H54 (cell line): ENCODE data around the gene ATN1.

Source experiments
- DNase-seq: peaks from one replicate; pipeline ENCODE4 v3.0.0; 2011; ENCODE audit warnings: low spot score, mixed read lengths; ENCODE audit not compliant: insufficient read length
- FAIRE-seq: peaks from 3 replicates; lab custom pipeline; 2011; peaks lifted over from hg19 to GRCh38; lab: Jason Lieb, UNC
- POLR2A ChIP-seq: IDR thresholded peaks from 2 replicates; pipeline ENCODE4 v1.6.1; 2011; ENCODE audit warnings: low read depth, mild to moderate bottlenecking, low read length

The ATN1 gene

GRCh38 chr12:6966351-6966750 lies 38.6 kb downstream of the ATN1 start:
- no peak for FAIRE-seq
- no peak for TF ChIP-seq POLR2A

DNA sequence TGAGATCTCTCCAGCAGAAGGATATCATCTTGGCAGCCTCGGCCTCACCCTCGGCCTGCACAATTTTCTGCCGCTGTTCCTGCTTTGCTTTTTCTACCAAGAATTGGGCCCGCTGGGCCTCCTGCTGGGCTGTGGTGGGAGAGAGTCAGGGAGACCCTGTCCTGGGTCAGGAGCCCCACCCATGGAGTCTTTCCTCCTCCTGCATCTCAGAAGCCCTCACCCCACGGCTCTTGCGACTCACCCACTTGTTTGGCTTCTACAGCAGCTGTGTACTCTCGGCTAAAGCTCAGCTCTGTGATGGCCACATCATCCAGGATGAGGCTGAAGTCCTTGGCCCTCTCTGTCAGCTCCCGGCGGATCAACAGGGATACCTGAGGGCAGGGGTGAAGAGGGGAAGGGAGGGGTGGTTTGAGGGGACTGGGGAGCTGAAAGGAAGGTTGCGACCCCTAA lies 39.9 kb downstream of the ATN1 start:
- FAIRE-seq (no peak), DNase-seq (no peak)
- no peak for TF ChIP-seq POLR2A

More at GRCh38 chr12:6966351-6966750, 38.6 kb downstream of the ATN1 start:
- no peak for DNase-seq

DNA sequence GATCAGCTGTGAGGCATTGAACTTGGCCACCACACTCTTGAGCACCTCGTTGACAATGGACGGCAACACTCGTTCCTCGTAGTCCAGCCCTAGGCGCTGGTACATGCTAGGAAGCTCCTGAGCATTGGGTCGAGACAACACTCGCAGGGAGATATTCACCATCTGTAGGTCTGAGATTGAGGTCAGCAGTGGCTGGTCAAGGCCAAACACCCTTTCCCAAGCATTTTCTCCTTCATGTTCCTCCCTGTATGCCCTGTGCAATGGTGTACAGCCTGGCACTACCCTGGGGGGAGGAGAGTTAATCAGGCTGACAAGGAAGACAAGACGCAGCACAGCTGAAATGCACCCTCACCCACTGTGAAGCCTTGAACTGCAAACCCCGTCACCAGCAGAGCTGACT lies 40.7 kb downstream of the ATN1 start:
- TF ChIP-seq POLR2A: no peak
- no peak for DNase-seq
- no peak for FAIRE-seq

DNA sequence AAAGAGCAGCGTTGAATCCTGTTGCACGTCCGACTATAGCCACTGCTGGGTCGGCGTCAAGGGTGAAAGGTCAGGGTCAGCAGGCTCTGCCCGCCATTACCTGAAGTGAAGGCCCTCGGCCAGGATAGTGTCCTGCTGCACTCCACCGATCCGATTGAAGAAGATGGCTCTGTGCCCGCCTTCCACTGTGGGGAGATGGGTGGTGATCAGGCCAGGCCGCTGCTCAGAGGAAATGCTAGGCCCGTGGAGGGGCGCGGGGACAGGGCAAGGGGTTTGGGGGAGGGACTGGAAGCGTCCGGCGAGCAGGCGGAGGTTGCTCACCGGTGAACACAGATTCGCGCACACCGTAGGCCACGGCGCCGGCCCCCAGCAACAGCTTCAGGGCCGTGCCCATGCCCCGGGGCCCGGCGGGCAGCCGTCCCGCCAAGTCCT lies 42.4 kb downstream of the ATN1 start:
- FAIRE-seq (no peak), DNase-seq (no peak)
- no peak for TF ChIP-seq POLR2A

DNA sequence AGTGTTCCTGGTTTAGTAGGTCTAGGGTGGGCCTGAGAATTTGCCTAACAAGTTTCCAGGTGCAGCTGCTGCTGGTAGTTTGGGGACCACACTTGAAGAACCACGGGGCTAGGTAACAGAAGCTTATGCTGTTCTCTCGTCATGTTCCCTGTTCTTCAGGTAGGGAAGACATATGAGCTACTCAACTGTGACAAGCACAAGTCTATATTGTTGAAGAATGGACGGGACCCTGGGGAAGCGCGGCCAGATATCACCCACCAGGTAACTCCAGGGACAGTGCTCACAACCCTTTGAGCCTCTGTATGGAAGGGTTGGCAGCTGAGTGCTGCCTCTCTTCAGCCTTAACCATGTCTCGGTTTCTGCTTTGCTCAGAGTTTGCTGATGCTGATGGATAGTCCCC lies 46.4 kb downstream of the ATN1 start:
- no peak for TF ChIP-seq POLR2A
- FAIRE-seq (no peak), DNase-seq (no peak)

DNA sequence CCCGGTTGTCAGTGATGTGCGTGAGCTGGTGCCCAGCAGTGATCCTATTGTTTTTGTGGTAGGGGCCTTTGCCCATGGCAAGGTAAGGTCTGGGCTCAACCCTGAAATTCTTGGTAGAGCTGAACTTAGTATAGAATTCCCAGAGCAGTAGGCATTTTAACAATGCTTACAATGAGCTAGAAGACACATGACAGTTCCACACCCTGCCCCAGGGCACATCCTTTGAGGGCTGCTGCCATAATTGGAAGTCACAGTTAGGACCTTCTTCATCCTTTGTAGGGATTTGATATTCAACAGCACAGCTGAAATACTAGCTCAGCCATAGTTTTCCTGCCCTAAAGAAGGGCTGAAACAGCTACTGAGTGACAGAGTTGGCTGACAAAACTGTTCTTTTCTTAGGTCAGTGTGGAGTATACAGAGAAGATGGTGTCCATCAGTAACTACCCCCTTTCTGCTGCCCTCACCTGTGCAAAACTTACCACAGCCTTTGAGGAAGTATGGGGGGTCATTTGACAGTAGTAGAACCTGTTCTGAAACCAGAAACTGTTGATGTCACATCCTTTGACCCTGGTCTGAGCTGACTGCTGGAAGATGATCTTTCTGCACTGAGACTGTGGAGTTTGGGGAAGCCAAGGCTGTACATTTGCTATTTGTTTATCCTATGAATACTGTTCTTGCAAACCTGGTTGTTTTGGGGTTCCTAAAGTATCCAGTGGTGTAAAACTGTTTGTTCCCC lies 47.7 kb downstream of the ATN1 start:
- DNase-seq (no peak), FAIRE-seq (no peak)
- no peak for TF ChIP-seq POLR2A

DNA sequence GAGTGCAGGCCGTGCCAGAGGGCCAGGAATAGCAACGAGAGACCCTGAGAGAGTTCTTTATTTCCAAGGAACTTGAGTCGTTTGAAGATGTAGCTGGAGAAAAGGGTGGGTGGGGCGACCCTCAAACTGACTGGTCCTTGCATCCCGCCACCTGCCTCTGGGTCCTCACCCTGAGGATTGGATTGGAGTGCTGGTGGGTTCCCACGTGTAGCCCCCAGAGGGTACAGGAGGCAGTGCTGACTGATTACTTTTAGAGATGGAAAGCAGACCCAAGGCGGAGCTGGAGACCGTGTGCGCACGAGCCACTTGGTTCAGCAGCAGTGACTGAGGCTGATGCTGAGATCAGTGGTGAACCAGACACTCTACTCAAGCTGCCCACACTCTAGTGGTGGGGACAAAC lies 49.9 kb downstream of the ATN1 start:
- no peak for TF ChIP-seq POLR2A
- no peak for FAIRE-seq
- DNase-seq: no peak

DNA sequence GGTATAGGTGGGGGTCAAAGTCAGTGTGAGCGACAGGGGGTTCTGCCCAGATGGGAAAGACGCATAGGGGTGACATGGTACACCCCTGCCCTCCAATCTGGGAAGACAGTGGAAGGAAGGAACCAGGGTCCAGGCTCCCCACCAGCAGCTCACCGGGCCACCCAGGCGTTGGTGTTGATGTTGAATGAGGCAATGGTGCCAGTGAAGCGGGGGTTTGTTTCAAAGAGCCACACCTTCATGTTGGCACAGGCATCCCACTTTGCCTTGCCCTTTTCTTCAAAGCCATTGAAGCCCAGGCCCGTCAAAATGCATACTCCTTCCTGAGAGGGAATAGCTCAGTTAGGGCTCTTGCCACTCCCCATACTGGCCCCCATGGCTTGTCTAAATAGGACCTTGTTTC lies 50.4 kb downstream of the ATN1 start:
- FAIRE-seq (no peak), DNase-seq (no peak)
- TF ChIP-seq POLR2A: no peak

GRCh38 chr12:6978611-6979011 lies 50.9 kb downstream of the ATN1 start:
- no peak for FAIRE-seq
- DNase-seq: no peak
- TF ChIP-seq POLR2A: no peak

GRCh38 chr12:6979021-6979420 lies 51.3 kb downstream of the ATN1 start:
- FAIRE-seq (no peak), DNase-seq (no peak)
- TF ChIP-seq POLR2A: no peak

GRCh38 chr12:6979453-6979852 lies 51.7 kb downstream of the ATN1 start:
- TF ChIP-seq POLR2A: no peak
- FAIRE-seq (no peak), DNase-seq (no peak)

GRCh38 chr12:6980075-6980474 lies 52.3 kb downstream of the ATN1 start:
- DNase-seq (no peak), FAIRE-seq (no peak)
- TF ChIP-seq POLR2A: no peak

DNA sequence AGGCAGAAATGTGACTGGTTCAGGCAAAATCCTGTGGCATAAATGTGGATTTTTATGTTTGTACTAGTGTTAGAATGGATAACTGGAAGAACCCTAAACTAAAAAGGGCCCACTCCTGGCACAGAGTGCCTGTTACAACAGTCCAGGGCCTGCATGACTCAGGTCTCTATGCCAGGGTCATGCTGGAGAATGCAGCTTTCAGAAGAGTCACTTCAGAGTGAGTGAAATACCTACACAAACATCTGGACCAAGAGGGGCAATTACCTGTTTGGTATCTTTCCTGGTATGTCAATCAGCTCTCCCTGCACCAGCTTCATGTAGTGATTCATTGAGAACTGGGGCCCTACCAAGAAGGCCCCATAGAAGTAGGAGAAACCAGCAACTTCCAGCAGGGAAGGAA lies 53.0 kb downstream of the ATN1 start:
- no peak for FAIRE-seq
- DNase-seq: no peak
- TF ChIP-seq POLR2A: no peak

GRCh38 chr12:6981152-6982052 lies 53.6 kb downstream of the ATN1 start:
- FAIRE-seq: no peak
- no peak for DNase-seq
- no peak for TF ChIP-seq POLR2A
